ENCODE results near the gene COL20A1.

The COL20A1 gene

GRCh38 chr20:63306673-63307537, 13.9 kb downstream of the COL20A1 start:
- POLR2A ChIA-PET = no interaction called here
- TF ChIP-seq CTCF (IDR thresholded peaks at IDR 0.05; ENCODE audit: control extremely low read depth, extremely low read depth, low read depth, missing control alignments) = no peak
- CTCF ChIA-PET = interaction anchor here (1.6 kb wide), 1 partner anchor 74 kb away, joined by 9 read pairs; no protein-coding TSS in a partner anchor
- no peak for DNase-seq (ENCODE audit: extremely low spot score)

- ChIA-PET POLR2A (no interaction called here), CTCF (interaction anchor here (1.6 to 2.2 kb wide), 2 partner anchors 13 to 74 kb away, joined by 9 read pairs; no protein-coding TSS in a partner anchor)
- no peak for DNase-seq (ENCODE audit: extremely low spot score)
- no peak for TF ChIP-seq CTCF (IDR thresholded peaks at IDR 0.05; ENCODE audit: control extremely low read depth, extremely low read depth, low read depth, missing control alignments)
Observed at GRCh38 chr20:63307538-63308217, 14.7 kb downstream of the COL20A1 start.

GRCh38 chr20:63308218-63308911, 15.4 kb downstream of the COL20A1 start:
- no peak for DNase-seq (ENCODE audit: extremely low spot score)
- ChIA-PET CTCF (interaction anchor here (1.2 to 2.2 kb wide), 5 partner anchors 14 to 101 kb away, joined by 3 to 9 read pairs (median 5); no protein-coding TSS in a partner anchor), POLR2A (no interaction called here)
- TF ChIP-seq CTCF (IDR thresholded peaks at IDR 0.05; ENCODE audit: control extremely low read depth, extremely low read depth, low read depth, missing control alignments) = no peak

GRCh38 chr20:63309261-63310071, 16.5 kb downstream of the COL20A1 start:
- ChIA-PET CTCF (interaction anchor here (0.8 to 2.7 kb wide), 14 partner anchors 10 to 100 kb away, joined by 3 to 18 read pairs (median 4); no protein-coding TSS in a partner anchor), POLR2A (no interaction called here)
- DNase-seq (ENCODE audit: extremely low spot score) = peak; percentile 69
- peak; percentile 57 for TF ChIP-seq CTCF (IDR thresholded peaks at IDR 0.05; ENCODE audit: control extremely low read depth, extremely low read depth, low read depth, missing control alignments)

GRCh38 chr20:63310265-63310991, 17.4 kb downstream of the COL20A1 start:
- TF ChIP-seq CTCF (IDR thresholded peaks at IDR 0.05; ENCODE audit: control extremely low read depth, extremely low read depth, low read depth, missing control alignments) = no peak
- DNase-seq (ENCODE audit: extremely low spot score) = no peak
- ChIA-PET POLR2A (no interaction called here), CTCF (interaction anchor here (0.9 to 2.7 kb wide), 10 partner anchors 9 to 84 kb away, joined by 3 to 18 read pairs (median 3); no protein-coding TSS in a partner anchor)
